HG03575 (cell line): ENCODE measurements around the gene SHB.

Source experiments
- ATAC-seq: cut with Tn5 transposase; IDR thresholded peaks from one replicate; pipeline ENCODE4 v1.9.1; 2021; ENCODE audit not compliant: unreplicated experiment, insufficient number of reproducible peaks, low FRiP score; ENCODE audit errors: extremely low read depth

The SHB gene, protein sequence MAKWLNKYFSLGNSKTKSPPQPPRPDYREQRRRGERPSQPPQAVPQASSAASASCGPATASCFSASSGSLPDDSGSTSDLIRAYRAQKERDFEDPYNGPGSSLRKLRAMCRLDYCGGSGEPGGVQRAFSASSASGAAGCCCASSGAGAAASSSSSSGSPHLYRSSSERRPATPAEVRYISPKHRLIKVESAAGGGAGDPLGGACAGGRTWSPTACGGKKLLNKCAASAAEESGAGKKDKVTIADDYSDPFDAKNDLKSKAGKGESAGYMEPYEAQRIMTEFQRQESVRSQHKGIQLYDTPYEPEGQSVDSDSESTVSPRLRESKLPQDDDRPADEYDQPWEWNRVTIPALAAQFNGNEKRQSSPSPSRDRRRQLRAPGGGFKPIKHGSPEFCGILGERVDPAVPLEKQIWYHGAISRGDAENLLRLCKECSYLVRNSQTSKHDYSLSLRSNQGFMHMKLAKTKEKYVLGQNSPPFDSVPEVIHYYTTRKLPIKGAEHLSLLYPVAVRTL

DNA sequence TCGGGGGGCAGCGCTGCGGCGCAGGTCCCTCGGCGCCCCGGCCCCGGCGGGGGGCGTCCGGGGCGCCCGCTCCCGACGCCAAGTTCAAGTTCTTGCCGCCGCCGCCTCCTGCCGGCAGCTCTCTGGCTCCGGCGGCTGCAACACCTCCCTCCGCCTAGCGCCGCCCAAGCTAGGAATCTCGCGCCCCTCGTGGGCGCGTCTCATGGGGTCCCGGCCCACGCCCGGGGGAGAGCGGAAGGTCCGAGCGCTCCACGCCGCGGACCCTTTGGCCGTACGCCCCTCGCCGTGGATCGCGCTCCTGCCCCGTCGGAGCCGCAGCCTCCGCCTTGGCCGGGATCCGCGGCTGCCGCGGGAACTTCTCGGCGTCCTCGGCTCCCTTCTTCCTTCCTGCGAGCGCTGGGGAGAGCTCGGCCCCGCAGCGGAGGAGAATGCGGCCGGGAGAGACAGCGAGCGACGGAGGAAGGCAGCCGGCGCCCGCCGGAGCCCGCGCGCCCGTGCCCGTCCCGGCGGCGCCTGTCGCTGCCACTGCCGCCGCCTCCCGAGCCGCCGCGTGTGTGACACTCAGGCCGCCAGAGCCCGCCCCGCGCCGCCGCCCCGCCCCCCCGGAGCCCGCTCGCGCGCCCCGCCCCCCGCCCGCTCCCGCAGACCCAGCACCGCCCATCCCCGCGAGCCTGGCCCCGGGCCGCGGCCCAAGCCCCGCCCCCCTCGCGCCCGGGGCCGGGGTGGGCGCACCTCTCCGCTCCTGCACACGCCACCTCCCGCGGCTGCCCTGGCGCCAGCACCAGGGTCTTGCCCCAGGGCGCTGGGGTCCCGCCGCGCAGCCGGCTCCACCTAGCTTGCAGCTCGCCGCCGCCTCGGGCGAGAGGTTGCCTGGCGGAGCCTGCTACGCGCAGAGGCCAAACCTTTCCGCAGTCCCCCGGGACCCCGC is at the start of gene SHB:
SHB (minus strand) TSS at position 527 of the 928 bp plus-strand sequence. CDS start 582 bp downstream, outside the sequence.
- ATAC-seq = no peak

DNA sequence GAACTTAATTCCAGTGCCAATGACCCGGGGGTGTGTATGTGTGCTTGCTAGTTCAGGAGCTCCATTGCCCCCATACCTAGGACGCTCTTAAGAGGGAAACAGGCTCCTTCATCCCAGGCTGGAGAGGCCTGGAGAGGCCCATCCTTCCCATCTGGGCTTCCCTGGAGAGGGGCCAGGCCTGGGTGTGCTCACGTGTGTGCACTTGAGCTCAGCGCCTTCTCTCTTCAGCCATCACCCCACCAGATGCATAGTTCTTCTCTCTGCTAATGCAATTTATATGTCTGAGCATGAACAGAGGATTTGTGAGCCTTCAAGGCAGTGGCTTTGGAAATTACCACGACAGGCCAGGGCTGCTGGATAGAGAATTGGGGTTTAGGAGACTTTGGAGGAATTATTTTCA is 48.6 kb upstream of the SHB start:
- ATAC-seq = no peak

DNA sequence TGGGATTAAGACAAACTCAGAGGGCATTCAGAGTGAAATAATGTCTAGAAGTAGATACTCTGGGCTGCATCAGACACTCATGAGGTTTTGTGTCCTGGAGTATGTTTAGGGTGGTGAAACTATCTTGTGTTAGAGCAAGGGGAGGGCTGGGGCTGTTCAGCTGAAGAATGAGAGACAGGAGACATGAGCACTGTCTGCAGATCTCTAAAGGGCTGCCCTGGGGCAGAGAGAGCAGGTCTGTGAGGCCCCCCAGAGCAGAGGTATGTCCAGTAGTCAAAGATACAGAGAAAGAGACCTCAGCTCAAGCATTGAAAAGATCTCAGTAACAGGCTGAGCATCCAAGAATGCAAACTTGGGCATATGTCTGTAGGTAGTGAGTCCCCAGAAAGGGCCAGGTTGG is 45.9 kb upstream of the SHB start:
- no peak for ATAC-seq

DNA sequence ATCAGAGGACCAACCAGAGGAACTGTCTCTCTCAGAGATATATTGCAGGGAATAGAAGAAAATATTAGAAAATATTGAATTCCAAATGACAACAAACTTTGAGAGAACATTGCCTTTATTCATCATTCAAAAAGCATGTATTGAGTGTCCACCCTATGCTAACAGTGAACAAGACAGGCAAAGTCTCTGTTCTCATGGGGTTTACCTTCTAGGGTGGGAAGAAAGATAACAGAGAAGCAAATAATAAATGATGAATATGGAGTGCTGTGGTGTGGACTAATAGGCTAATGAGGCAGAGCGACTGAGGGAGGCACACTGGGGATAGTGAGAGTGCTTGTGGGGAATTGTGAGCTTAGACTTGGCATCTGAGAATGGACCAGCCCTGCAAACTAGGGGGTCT is 43.4 kb upstream of the SHB start:
- no peak for ATAC-seq

DNA sequence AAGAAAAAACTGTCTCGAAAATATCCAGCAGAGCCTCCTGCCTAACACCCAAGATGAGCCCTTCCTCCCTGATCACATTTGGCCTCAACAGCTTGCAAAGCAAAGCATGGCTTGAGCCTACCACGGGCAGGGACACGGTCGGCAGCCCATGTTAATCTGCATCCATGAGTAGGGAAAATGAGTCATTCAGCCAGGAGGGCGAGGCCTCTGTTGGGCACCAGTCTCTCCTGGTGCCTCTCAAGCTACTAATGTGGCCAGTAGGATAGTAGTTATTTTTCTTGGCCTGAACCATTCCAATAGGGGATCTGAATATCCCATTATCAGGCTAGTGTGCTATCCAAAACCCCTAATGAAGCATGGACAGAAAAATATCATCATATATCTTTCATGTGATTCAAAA is 43.0 kb upstream of the SHB start:
- ATAC-seq = no peak

DNA sequence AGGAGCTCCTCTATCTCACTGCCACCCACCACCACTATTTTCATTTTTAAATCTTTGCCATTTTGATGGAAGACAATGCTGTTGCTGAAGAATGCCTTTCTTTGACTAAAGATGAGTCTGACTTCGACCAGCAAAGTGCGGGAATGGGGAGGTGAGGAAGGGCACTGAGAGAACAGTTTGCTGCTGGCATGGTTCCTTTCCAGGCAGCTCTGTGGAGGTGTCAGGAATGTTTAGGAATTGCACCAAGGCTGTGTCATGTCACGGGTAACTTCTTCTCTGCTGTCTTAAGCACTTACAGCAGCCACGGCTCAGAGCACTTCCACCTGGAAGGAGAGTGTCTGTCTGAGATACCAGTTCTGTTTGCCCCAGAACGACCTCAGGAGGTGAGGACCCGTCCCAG is 41.4 kb upstream of the SHB start:
- no peak for ATAC-seq

DNA sequence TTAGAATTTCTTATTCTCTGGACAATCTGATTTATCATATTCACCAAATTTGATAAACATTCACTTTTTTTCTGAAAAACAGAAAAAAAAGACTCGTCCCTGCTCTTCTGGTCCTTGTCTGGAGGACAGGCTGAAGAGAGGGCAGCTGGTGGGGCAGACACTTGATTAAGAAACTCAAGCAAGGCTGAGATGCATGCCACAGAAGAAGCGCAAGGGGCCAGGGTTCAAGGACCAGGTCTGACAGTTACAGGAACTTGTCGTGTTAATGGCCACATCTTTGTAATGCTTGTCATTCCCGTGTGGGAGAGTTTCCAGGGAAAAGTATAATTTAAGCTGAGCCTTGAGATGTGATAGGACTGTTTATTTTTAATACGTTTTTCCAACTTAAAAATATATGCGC is 40.6 kb upstream of the SHB start:
- ATAC-seq = no peak

DNA sequence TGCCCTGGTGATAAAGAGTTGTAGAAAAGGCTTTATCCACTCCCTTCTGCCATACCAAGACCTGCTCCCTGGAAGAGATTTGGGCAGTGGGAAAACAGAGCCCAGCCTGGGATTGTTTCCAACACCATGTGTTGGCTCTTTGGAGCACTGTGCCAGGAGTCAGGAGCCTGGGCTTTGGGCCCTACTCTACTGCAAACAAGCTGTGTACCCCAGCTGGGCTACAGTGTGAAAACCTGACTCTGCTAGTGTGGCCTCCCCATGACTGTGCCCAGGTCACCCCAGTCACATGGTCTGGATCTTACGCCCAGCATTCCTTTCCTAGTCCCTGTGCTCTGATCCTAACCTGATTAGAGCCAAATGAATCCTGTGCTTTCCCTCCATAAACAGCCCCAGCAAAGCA is 39.3 kb upstream of the SHB start:
- ATAC-seq = no peak

DNA sequence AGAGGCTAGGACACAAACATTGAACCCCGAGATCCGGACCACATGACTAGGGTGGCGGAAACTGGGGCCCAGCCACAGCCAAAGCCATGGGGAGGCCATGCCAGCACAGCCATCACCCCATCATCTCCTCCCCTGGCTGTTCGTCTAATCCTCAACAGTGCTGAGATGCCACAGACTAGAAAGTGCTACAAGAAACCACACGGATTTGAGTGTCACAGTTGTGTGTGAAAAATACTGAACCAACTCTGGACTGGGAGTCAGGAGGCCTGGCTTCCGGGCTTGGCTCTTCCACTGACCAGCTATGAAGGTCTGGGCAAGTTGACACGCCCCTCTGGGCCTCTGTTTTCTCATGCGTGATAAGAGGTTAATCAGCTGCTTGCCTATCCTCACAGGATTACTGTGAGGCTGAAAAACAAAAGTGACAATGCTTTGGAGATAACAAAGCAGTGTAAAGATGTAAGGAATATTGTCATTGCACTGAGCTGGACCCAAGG is 38.8 kb upstream of the SHB start:
- ATAC-seq = no peak

DNA sequence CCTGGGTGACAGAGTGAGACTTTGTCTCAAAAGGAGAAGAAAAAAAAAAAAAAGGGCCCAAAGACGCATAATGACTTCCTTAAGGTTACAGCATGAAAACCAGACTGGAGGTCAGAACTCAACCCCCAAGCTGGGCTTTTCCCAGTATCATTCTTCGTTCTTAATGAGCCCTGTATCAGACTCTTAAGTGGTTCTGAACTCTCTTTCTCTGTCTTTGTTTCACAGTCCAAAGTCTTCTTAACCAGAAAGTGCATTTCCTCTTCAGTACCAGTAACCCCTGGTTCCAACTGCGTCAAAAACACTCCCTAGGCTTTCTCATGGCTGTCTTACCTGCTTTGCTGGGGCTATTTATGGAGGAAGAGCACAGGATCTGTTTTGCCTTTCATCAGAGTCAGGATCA is 38.4 kb upstream of the SHB start:
- ATAC-seq = no peak

DNA sequence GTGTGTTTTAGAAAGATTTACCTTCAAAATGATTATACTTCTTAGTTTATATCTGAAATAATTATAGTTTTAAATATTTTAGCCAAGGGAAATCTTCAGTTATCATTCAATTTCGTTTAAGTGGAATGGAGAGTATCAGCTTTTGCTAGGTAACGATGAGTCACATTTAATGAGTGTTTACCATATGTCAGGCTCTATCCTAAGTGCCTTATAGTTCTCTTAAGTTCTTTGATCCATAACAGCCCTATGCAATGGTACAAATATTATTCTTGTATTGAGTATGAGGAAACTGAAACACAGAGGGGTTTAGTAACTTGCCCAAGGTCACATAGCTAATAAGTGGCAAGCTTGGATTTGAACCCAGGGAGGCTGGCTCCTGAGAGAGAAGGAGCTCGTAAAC is 37.5 kb upstream of the SHB start:
- ATAC-seq = no peak

DNA sequence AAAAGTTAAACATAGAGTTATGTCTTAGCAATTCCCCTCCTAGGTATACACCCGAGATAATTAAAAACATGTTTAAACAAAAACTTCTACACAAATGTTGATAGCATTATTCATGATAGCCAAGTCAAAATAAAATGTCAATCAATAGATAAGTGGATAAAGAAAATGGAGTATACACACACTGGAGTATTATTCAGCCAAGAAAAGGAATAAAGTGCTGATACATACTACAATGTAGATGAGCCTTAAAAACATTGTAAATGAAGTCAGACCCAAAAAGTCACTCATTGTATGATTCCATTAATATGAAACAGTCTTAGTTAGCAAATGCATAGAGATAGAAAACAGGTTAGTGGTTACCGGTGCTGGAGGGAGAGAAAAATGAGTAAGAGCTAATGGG is 34.3 kb upstream of the SHB start:
- no peak for ATAC-seq

DNA sequence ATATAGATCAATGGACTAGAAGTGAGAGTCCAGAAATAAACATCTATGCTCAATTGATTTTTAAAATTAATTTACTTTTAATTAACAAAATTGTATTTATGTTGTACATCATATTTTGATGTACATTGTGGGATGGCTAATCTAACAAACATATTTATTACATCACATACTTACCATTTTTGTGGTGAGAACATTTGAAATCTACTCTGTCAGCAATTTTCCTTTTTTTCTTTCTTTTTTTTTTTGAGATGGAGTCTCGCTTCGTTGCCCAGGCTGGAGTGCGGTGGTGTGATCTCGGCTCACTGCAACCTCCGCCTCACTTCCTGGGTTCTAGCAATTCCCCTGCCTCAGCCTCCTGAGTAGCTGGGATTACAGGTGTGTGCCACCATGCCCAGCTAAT is 32.4 kb upstream of the SHB start:
- no peak for ATAC-seq

DNA sequence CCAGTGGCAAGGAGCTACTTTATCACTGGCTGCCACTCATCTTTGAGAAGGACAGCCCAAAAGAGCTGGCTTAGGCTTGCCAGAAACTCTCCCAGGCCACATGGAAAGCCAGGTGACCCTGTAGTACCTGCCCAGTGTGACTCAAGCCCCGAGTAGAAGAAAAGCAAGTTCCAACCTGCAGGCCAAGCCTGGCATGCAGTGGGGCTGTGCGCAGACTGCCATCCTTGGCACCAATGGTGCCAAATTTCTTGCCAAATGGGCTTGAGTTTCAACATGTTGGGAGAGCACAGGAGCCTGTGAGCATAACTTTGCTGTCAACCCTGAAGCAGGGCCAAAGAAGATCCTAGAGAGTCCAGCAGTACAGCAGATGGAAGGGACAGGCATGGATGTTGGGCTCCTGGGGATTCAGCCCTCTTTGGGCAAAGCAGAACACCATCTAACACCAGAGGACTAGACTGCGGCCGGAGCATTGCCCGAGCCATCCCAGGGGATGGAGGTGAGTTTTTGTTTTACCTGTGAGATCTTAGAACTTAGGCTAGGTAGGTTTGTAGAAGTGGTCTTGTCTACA is 27.3 kb upstream of the SHB start:
- ATAC-seq = no peak

DNA sequence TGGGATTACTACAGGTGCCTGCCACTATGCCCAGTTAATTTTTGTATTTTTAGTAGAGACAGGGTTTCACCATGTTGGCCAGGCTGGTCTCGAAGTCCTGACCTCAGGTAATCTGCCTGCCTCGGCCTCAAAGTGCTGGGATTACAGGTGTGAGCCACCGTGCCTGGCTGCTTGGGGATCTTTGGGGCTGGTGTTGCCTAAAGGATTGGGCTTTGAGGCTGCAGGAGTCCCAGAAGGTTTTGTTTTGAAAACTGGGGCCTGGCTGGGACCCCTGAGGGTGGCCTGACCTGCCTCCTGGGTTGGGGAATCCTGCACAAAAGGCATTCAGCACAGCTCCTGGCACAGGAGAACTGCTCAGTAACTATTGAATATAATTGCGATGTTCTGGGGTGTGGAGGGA is 25.1 kb upstream of the SHB start:
- ATAC-seq = no peak

DNA sequence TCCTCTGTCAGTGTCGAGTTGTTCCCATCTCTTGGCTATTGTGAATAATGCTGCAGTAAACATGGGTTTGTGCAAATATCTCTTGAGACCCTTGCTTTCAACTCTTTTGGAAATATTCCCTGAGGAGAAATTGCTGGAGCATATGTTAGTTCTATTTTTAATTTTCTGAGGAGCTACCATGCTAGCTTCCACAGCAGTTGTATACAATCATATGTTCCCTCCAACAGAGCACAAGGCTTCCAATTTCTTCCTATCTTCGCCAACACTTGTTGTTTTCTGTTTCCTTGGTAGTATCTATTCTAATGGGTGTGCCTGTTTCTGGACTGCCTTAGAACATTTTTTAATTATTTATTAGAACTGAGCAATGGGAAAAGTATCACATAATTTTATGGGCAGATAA is 23.6 kb upstream of the SHB start:
- ATAC-seq = no peak

DNA sequence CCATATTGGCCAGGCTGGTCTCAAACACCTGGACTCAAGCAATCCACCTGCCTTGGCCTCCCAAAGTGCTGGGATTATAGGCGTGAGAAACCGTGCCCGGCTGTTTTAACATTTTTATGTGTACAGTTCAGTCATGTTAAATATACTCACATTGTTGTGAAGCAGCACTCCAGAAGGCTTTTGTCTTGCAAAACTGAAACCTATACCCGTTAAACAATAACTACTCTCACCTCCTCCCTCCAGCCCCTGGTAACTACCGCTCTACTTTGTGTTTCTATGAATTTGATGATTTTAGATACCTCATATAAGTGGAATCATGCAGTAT is 23.1 kb upstream of the SHB start:
- no peak for ATAC-seq

DNA sequence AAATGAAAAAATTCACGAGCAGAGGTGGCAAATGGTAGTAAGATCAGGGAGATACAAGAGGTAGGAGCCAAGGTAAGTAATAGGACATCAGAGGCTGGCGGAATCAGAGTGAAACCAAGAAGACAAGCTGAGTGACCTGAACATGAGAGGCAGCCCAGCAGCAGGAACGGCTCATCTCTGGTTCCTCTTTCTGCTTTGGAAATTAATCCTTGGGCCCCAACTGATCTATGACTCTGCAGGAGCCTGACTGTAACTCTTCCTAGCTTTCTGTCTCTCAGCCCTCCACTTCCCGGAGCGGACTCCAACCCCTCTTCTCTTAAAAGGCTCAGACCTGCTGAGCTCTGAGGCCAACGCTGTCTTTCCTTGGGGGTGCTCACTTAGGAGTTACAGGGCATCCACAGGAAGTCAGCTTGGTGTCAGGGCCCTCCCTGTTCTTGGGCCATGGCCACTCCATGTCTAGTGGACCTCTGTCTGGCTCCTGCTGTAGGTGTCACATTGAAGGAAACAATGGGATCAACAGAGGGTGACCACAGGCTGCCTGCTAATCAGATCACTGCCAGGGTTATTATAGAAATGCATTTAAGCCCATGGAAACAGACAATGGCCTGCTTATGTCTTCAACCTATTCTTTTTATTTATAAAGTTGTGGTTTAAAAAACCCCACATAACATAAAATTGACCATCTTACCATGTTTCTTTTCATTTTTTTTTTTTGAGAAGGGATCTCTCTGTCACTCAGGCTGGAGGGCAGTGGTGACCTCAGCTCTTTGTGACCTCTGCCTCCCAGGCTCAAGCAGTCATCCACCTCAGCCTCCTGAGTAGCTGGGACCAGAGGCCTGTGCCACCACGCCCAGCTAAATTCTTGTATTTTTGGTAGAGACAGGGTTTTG is 22.5 kb upstream of the SHB start:
- ATAC-seq = no peak

DNA sequence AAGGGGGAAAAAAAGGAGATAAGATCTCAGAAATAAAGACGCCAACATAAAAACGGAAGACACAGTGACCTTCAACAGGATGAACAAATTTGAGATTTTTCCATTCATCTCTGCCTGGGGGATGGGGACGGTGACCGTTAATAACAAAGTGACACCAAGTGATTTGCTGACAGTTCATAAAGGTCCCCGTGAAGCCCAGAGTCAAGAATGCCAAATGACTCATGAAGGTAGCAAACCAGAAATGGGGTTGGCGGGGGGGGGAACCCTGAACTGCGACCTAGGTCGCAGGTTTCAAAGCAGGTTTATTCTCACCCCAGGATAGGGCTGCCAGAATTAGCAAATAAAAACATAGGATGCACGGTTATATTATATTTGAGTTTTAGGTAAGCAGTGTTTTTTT is 21.1 kb upstream of the SHB start:
- no peak for ATAC-seq
